Measurements from ENCODE around the gene TAS1R2.
"Not testable (repeated sequence)": the region's sequence is repeated elsewhere in the genome, so short reads cannot be mapped to it uniquely, and the experiment has no call there.

Gene TAS1R2

GRCh38 chr1:18883636-18884418 is 24.4 kb upstream of the TAS1R2 start:
- peak; percentile 72 for DNase-seq (ENCODE audit: low read depth)

GRCh38 chr1:18883079-18883478 is 23.6 kb upstream of the TAS1R2 start:
- no peak for DNase-seq (ENCODE audit: low read depth)

GRCh38 chr1:18882486-18882885 is 23.0 kb upstream of the TAS1R2 start:
- DNase-seq (ENCODE audit: low read depth): no peak

- DNase-seq (ENCODE audit: low read depth): no peak
Measured at GRCh38 chr1:18881642-18882431, 22.4 kb upstream of the TAS1R2 start.

GRCh38 chr1:18881164-18881563 is 21.7 kb upstream of the TAS1R2 start:
- DNase-seq (ENCODE audit: low read depth): no peak

- DNase-seq (ENCODE audit: low read depth): no peak
Measured at GRCh38 chr1:18880585-18880984, 21.1 kb upstream of the TAS1R2 start.

GRCh38 chr1:18879791-18880309 is 20.4 kb upstream of the TAS1R2 start:
- no peak for DNase-seq (ENCODE audit: low read depth)

- no peak for DNase-seq (ENCODE audit: low read depth)
Measured at GRCh38 chr1:18879215-18879790, 19.8 kb upstream of the TAS1R2 start.

- DNase-seq (ENCODE audit: low read depth): no peak
Measured at GRCh38 chr1:18878538-18879214, 19.2 kb upstream of the TAS1R2 start.

GRCh38 chr1:18877282-18877681 is 17.8 kb upstream of the TAS1R2 start:
- DNase-seq (ENCODE audit: low read depth): no peak

- no peak for DNase-seq (ENCODE audit: low read depth)
Measured at GRCh38 chr1:18876210-18876609, 16.8 kb upstream of the TAS1R2 start.

- no peak for DNase-seq (ENCODE audit: low read depth)
Measured at GRCh38 chr1:18875796-18876128, 16.3 kb upstream of the TAS1R2 start.

GRCh38 chr1:18875107-18875795 is 15.8 kb upstream of the TAS1R2 start:
- DNase-seq (ENCODE audit: low read depth): peak; percentile 54

- DNase-seq (ENCODE audit: low read depth): no peak
Measured at GRCh38 chr1:18874600-18874999, 15.1 kb upstream of the TAS1R2 start.

- no peak for DNase-seq (ENCODE audit: low read depth)
Measured at GRCh38 chr1:18874036-18874435, 14.6 kb upstream of the TAS1R2 start.

- no peak for DNase-seq (ENCODE audit: low read depth)
Measured at GRCh38 chr1:18872071-18872611, 12.7 kb upstream of the TAS1R2 start.

- no peak for DNase-seq (ENCODE audit: low read depth)
Measured at GRCh38 chr1:18871401-18872070, 12.1 kb upstream of the TAS1R2 start.

GRCh38 chr1:18870957-18871356 is 11.5 kb upstream of the TAS1R2 start:
- no peak for DNase-seq (ENCODE audit: low read depth)

GRCh38 chr1:18870595-18870865 is 11.1 kb upstream of the TAS1R2 start:
- DNase-seq (ENCODE audit: low read depth): not testable (repeated sequence)

GRCh38 chr1:18869847-18870594 is 10.6 kb upstream of the TAS1R2 start:
- DNase-seq (ENCODE audit: low read depth): no peak

All from stimulated activated CD8-positive, alpha-beta memory T cell treated with anti-CD3 and anti-CD28 coated beads, Interleukin-7, amount 100 ng/mL, for 24 hours (primary cell).